Measurements from ENCODE around the gene GLRX3. TPM values are rescaled to one million over a fixed set of nuclear protein-coding genes. Genes with fewer than 3 reads are reported as not detected.
"Not testable (repeated sequence)": the region's sequence is repeated elsewhere in the genome, so short reads cannot be mapped to it uniquely, and the experiment has no call there.

GLRX3 gene
- polyA plus RNA-seq, 6 donors from 2014 or later: 67.7 to 100 (median 72.2) TPM

DNA sequence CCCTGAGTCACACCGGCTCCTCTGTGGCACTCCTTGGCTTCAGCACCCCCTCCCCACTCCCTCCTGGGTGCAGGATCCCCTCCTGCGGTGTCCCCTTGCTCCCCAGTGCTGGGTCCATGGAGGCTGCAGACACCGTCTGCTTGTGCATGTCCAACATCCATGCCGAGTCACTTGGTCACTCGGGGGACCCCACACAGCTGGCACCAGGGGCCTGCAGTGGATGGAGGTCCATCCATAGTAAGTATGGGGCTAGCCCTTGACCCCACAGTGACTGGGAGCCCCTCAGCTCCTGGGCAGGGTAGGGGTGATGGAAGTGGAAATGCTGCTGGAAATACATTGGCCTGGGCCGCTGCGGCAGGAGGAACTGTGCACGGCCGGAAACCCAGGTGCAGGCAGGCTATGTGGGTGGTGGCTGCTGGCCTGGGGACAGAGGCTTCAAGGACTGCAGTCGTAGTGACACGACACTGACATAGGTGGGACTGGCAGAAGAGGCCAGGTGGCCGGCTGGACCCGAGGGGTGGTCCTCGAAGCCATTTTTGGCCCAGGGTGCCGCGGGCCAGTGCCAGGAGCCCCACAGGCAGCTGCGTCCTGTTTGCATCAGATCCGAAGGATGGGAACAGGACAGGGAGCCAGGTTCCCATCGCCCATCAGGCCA is 58.9 kb downstream of the GLRX3 start:
- Mint-ChIP-seq H3K9me3 (no peaks in the 10 kb centered on the region), H3K4me3 (no peak overlapping the region), H3K27me3 (peaks cover 0 to 28% (median 18%) of the 10 kb centered on the region in 3 donors), H3K4me1 (peaks cover 6 to 14% (median 12%) of the 10 kb centered on the region in 3 donors), H3K27ac (no peak overlapping the region), H3K36me3 (no peaks in the 10 kb centered on the region)
- ATAC-seq (ENCODE audit: low read depth in 2 of 2): no peak
- DNase-seq: no peak

DNA sequence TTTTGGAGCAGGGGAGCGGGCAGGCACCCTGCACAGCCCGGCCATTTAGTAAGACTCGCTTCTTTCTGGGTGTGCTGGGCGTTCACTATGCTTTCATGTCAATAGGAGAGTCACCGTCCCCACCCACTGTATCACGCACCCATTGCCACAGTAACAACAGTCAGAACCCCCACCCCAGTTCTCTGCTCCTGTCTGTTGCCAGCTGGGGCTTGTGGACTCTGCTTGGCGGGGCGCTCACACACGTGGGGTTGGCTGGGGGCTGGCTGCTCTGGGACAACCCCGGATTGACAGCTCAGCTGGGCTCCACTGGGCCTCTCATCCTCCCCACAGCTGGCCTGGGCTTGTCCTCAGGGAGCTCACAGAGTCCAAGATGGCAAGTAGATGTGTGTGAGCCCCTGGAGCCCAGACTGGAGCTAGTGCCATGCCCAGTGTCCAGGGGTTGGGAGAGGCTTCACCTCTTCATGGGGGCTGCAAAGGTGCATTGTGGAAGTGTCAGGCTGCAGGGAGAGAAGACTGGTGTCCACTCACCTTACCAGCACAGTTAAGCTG is 59.6 kb downstream of the GLRX3 start:
- H3K36me3 Mint-ChIP-seq: no peaks in the 10 kb centered on the region
- peak overlapping the region in 1 of 8 donors; percentile 36 for H3K4me3 Mint-ChIP-seq
- DNase-seq: no peak
- H3K9me3 Mint-ChIP-seq: no peaks in the 10 kb centered on the region
- no peak for ATAC-seq (ENCODE audit: low read depth in 2 of 2)
- H3K4me1 Mint-ChIP-seq: peaks cover 6 to 14% (median 11%) of the 10 kb centered on the region in 3 donors
- H3K27ac Mint-ChIP-seq: no peak overlapping the region
- H3K27me3 Mint-ChIP-seq: peaks cover 0 to 28% (median 18%) of the 10 kb centered on the region in 3 donors

DNA sequence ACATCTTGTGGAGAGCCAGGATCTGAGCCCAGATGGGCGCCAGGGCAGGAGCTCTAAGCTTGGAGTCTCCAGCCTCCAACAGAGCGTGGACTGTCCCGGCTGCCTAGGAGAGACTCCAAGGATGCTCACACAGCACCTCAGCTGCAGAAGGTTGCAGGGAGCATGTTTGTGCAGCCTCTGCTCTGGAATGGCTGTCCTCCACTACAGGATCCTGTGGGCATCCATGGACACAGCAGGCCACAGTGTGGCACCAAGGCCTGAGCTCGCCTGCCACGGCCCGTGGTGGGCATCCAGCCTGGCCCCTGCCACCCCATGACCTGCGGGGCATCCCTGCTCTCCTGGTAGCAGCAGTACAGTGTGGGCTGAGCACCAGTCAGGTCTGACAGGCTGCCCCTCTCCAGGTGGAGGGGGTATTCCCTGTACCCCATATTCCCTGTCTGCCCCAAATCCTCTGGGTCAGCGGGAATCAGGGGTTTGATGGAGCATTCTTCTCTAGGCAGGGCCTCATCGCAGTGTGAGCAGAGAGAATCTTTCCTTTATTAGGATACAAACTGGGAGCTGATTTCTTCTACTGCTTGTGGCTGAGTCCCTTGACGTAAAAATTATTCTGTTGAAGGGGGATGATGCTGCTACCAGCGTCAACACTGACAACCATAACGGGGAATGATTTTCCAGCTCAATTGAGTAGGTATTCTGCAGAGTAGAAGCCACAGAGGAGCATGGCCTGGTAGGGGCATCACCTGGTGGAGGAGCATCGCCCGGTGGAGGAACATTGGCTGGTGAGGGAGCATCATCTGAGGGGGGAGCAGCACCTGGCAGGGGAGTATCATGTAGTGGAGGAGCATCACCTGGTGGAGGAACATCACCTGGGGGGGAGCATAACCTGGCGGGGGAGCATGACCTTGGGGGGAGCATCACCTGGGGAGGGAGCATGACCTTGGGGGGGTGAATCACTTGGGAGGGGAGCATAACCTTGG is 60.6 kb downstream of the GLRX3 start:
- no peak for ATAC-seq (ENCODE audit: low read depth in 2 of 2)
- H3K9me3 Mint-ChIP-seq: no peaks in the 10 kb centered on the region
- no peaks in the 10 kb centered on the region for H3K36me3 Mint-ChIP-seq
- H3K4me1 Mint-ChIP-seq: peaks cover 0 to 7% (median 4%) of the 10 kb centered on the region in 3 donors
- peaks cover 0 to 21% (median 11%) of the 10 kb centered on the region in 3 donors for H3K27me3 Mint-ChIP-seq
- H3K4me3 Mint-ChIP-seq: peak overlapping the region in 1 of 8 donors; percentile 41
- H3K27ac Mint-ChIP-seq: no peak overlapping the region
- DNase-seq: no peak

DNA sequence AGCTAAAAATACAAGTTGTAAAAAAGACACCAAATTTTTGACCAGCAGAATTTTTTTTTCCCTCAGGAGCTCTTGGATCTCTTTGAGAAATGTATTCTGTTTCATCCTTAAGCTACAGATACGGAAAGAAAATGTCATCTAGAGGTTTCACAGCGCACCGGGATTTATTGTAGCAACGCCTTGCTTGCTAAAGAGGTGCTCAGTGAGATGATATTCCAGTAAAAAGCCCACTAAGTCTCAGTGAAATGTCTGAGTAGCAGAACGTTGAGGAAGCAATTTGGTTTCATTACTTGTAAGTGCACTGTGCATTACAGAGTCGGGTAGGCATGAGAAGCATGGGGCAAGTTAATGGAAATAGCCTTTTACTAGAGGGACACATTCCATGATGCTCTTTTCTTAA is 62.5 kb downstream of the GLRX3 start:
- ATAC-seq (ENCODE audit: low read depth in 2 of 2) (no peak), DNase-seq (no peak)
- Mint-ChIP-seq H3K4me3 (no peak overlapping the region), H3K4me1 (peaks cover 0 to 3% (median 2%) of the 10 kb centered on the region in 3 donors), H3K27me3 (peaks cover 0 to 5% (median 4%) of the 10 kb centered on the region in 3 donors), H3K27ac (no peak overlapping the region), H3K9me3 (no peaks in the 10 kb centered on the region), H3K36me3 (no peaks in the 10 kb centered on the region)

DNA sequence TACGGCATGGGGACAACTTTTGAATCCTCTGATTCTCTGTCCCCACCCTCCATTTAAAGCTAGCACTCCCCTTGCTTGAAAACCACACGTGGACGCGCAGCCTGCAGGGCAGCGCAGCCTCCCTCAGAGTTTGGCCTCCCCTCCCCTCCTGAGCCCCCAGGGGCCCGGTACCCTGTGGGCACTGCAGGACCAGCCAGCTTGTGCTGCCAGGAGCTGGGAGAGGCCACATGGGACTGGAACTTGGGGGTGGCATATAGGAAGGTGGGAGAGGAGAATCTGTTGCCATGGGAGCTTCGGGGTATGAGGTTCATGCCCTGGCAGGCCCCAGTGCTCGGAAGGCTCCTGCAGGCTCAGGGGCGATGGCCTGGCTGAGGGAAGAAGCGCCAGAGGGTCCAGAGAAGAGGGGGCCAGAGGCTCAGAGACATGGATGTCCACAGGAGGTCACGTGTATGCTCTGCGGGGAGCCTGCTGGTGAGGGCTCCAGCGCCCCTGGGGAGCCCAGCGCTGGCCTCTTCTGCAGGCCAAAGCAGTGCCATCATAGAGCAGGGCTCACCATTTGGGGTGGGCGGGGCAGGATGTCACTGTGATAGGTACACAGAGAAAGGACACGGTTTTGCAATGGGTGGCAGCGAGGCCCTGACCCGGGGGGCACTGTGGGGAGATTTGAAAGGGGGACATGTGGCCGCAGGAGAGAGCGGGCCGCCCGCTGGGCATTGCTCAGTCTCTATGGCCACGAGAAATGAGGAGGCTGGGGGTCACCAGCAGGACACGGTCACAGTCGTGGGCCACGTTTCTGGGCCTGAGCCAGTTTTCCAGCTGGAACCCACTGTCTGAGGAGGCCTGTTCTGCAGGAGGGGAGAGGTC is 64.2 kb downstream of the GLRX3 start:
- no peak for ATAC-seq (ENCODE audit: low read depth in 2 of 2)

DNA sequence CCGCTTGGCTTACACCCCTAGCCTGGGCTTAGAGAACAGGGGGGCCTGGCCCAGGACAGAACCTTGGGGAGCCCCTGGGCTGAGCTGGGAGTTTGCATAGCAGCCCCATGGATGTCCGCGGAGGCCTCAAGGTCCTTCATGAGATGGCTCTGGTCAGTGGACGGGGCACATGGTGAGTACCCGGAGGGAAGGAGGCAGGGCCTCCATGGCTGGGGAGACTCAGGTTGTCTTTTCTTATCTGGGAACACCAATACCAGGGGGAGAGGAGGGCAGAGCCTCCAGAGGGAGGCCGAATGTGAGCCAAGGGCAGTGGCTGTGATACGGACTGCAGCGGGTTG is 64.8 kb downstream of the GLRX3 start:
- H3K36me3 Mint-ChIP-seq: no peaks in the 10 kb centered on the region
- ATAC-seq (ENCODE audit: low read depth in 2 of 2): no peak
- no peaks in the 10 kb centered on the region for H3K27me3 Mint-ChIP-seq
- H3K9me3 Mint-ChIP-seq: no peaks in the 10 kb centered on the region
- peaks cover 0 to 2% (median 0%) of the 10 kb centered on the region in 3 donors for H3K4me1 Mint-ChIP-seq
- no peak overlapping the region for H3K27ac Mint-ChIP-seq
- no peak for DNase-seq
- no peak overlapping the region for H3K4me3 Mint-ChIP-seq

More for the DNA sequence above, 64.2 kb downstream of the GLRX3 start:
- Mint-ChIP-seq H3K36me3 (no peaks in the 10 kb centered on the region), H3K9me3 (no peaks in the 10 kb centered on the region), H3K4me1 (peaks cover 0 to 2% (median 0%) of the 10 kb centered on the region in 3 donors), H3K27me3 (no peaks in the 10 kb centered on the region), H3K4me3 (no peak overlapping the region), H3K27ac (no peak overlapping the region)
- no peak for DNase-seq

DNA sequence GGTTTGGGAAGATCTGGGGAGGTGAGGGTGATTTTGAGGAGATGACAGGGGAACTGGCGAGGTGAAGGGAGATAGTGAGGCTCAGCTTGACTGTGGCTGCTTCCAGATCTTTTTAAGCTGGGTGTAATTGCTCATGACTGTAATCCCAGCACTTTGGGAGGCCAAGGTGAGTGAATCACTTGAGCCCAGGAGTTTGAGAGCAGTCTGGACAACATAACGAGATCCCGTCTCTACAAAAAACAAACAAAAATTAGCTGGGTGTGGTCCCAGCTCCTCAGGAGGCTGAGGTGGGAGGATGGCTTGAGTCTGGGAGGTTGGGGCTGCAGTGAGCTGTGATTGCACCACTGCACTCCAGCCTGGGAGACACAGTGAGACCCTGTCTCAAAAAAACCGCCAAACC is 66.0 kb downstream of the GLRX3 start:
- DNase-seq; H3K9me3 Mint-ChIP-seq; H3K27me3 Mint-ChIP-seq; H3K4me3 Mint-ChIP-seq; H3K4me1 Mint-ChIP-seq; H3K27ac Mint-ChIP-seq; ATAC-seq (ENCODE audit: low read depth in 2 of 2); H3K36me3 Mint-ChIP-seq: not testable (repeated sequence)

DNA sequence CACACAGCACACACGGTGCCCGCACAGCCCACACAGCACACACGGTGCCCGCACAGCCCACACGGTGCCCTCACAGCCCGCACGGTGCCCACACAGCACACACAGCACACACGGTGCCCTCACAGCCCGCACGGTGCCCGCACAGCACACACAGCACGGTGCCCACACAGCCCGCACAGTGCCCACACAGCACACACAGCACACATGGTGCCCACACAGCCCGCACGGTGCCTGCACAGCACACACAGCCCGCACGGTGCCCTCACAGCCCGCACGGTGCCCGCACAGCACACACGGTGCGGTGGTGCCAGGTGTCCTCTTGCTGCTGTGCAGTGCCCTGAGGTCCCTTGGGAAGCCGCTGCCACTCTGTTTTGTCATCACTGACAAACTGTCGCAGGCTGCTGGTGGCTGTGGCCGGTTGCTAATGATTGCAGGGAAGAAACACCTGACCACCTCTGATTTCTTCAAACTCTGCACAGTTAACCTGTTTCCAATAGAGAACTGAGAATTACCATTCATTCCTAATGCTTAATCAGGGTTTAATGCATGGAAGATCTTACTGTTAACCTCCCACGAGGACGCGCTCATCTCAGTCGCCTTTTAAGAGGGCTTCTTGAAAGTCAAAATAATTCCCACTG is 66.9 kb downstream of the GLRX3 start:
- no peaks in the 10 kb centered on the region for H3K36me3 Mint-ChIP-seq
- DNase-seq (no peak), ATAC-seq (ENCODE audit: low read depth in 2 of 2) (no peak)
- no peak overlapping the region for H3K4me3 Mint-ChIP-seq
- H3K27ac Mint-ChIP-seq: no peak overlapping the region
- H3K9me3 Mint-ChIP-seq: no peaks in the 10 kb centered on the region
- H3K27me3 Mint-ChIP-seq: no peaks in the 10 kb centered on the region
- H3K4me1 Mint-ChIP-seq: peaks cover 0 to 2% (median 0%) of the 10 kb centered on the region in 3 donors

DNA sequence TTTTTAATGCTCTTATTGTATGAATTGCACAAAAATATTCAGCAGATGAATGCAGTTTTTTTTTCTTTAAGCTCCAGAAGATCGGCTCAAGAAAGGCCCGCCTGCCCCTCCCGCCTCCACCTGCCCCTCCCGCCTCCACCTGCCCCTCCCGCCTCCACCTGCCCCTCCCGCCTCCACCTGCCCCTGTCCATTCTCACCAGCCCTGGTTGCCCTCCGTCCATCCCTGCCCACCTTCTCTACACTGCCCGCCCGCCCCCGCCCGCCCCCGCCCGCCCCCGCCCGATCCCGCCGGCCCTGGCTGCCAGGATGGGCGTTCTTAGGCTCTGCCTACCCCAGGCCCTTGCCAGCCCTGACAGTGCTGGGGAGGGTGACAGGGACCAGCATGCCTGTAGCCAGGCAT is 67.4 kb downstream of the GLRX3 start:
- ATAC-seq (ENCODE audit: low read depth in 2 of 2) (no peak), DNase-seq (no peak)
- H3K27ac Mint-ChIP-seq: no peak overlapping the region
- no peaks in the 10 kb centered on the region for H3K9me3 Mint-ChIP-seq
- H3K36me3 Mint-ChIP-seq: no peaks in the 10 kb centered on the region
- H3K4me3 Mint-ChIP-seq: no peak overlapping the region
- H3K4me1 Mint-ChIP-seq: peaks cover 0 to 2% (median 0%) of the 10 kb centered on the region in 3 donors
- H3K27me3 Mint-ChIP-seq: no peaks in the 10 kb centered on the region

DNA sequence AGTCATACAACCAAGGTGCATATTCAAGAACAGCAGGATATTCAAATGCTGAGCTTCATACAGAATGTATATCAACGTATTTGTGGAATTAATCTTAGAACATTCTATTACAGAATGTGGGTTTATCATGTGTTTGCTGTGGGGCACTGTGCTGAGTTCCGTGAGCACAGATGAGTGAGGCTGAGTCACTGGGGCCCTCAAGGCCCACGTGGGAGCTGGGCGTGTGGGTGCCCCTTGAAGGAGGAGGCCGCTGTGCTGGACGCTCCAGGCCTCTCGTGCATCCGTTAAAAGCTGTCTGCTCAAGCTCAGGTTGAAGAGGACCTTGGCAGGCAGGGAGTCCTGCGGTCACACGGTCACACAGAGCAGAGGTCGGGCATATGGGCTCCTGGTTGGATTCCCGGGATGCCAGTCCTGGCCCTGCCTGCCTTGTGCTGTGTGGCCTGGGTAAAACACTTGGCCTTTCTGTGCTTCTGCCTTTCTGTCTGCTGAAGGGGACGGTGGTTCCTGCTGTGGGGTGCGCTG is 70.1 kb downstream of the GLRX3 start:
- Mint-ChIP-seq H3K4me3 (no peak overlapping the region), H3K27ac (no peak overlapping the region), H3K36me3 (no peaks in the 10 kb centered on the region), H3K4me1 (peaks cover 0 to 2% (median 0%) of the 10 kb centered on the region in 3 donors), H3K27me3 (no peaks in the 10 kb centered on the region), H3K9me3 (no peaks in the 10 kb centered on the region)
- ATAC-seq (ENCODE audit: low read depth in 2 of 2) (no peak), DNase-seq (no peak)

DNA sequence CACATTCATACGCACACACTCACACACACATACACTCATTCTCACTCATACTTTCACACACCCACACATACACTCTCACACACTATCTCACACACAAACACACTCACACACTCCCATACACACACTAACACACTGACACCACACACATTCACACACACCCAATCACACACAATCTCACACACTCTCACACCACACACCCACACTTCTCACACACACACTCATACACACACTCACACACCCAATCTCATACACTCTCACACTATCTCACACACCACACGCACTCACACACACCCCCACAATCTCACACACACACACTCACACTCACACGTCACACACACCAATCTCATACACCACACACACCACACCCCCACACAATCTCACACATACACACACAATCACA is 71.0 kb downstream of the GLRX3 start:
- no peak overlapping the region for H3K27ac Mint-ChIP-seq
- DNase-seq (no peak), ATAC-seq (ENCODE audit: low read depth in 2 of 2) (no peak)
- peaks cover 0 to under 1% (median 0%) of the 10 kb centered on the region in 3 donors for H3K27me3 Mint-ChIP-seq
- H3K36me3 Mint-ChIP-seq: no peaks in the 10 kb centered on the region
- peaks cover 0 to 2% (median 0%) of the 10 kb centered on the region in 3 donors for H3K4me1 Mint-ChIP-seq
- no peaks in the 10 kb centered on the region for H3K9me3 Mint-ChIP-seq
- H3K4me3 Mint-ChIP-seq: no peak overlapping the region

DNA sequence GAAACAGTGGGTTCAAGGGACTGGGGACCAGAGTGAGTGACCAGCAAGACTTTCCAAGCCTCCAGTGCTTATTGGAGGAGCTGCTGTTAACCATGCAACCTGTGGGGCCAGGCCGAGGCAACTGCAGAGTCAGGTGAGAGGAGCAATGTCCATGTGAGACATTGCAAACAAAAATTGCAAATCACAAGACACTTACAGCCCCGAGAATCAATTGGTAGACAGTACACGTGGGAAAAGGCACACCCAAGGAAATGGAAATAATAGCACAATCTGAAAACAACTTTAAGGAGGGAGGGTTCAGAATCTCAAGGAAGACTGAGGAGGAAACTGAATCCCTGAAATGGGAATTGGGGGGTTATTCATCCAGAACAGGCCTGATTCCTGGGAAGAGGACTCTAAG is 72.6 kb downstream of the GLRX3 start:
- H3K9me3 Mint-ChIP-seq: no peaks in the 10 kb centered on the region
- peaks cover 0 to 8% (median 0%) of the 10 kb centered on the region in 3 donors for H3K27me3 Mint-ChIP-seq
- H3K36me3 Mint-ChIP-seq: no peaks in the 10 kb centered on the region
- H3K27ac Mint-ChIP-seq: peak overlapping the region in 2 of 6 donors; percentile 30 to 75
- no peak for DNase-seq
- ATAC-seq (ENCODE audit: low read depth in 2 of 2): no peak
- H3K4me1 Mint-ChIP-seq: no peaks in the 10 kb centered on the region
- H3K4me3 Mint-ChIP-seq: no peak overlapping the region

Data from naive B cell (primary cell).